PC-9 (cell line): ENCODE measurements around the gene PRICKLE3. TPM values are rescaled to one million over a fixed set of nuclear protein-coding genes. Genes with fewer than 3 reads are reported as not detected.
A peak's percentile ranks its signal among the peaks of the same experiment; 100 is the strongest.

Experiments used
- BruUV-seq: library from RNA; stranded (reverse); fragments of 400-500 nt; replicated peaks from 2 replicates; lab custom pipeline; 2021; lab: Mats Ljungman, UMichigan
- CTCF ChIA-PET: fragments of 300-600 bp; sonication (Branson Sonifier 250); formaldehyde crosslinking; loops from one replicate; lab custom pipeline; 2022; ENCODE audit warnings: antibody characterized with exemption; lab: Charles Lee
- POLR2A ChIA-PET: fragments of 300-600 bp; sonication (Branson Sonifier 250); formaldehyde crosslinking; loops from one replicate; lab custom pipeline; 2022; ENCODE audit warnings: antibody characterized with exemption; ENCODE audit not compliant: unreplicated experiment; lab: Charles Lee
- DNase-seq, 2 experiments: peaks; one replicate each; pipeline versions ENCODE4 v3.0.0 to v3.0.0-alpha.2; 2015 to 2022; ENCODE audit warnings: mixed read lengths in 1 of 2
- H2AFZ ChIP-seq: fragments of 200-600 bp; sonication (generic); 2 replicates; pipeline ENCODE4 v1.8.1; 2017; ENCODE audit warnings: antibody characterized with exemption
- H3F3A ChIP-seq: fragments of 200-600 bp; sonication (generic); 2 replicates; pipeline ENCODE4 v1.8.1; 2017; ENCODE audit warnings: antibody characterized with exemption, mild to moderate bottlenecking, low read depth; ENCODE audit not compliant: insufficient read depth
- H3K27ac ChIP-seq: fragments of 200-600 bp; sonication (generic); 2 replicates; pipeline ENCODE4 v1.6.1; 2016; ENCODE audit warnings: mixed run types
- H3K27me3 ChIP-seq: fragments of 200-600 bp; sonication (generic); 2 replicates; pipeline ENCODE4 v1.6.1; 2016; ENCODE audit warnings: low read depth, mixed run types; ENCODE audit not compliant: insufficient read depth
- H3K36me3 ChIP-seq: fragments of 200-600 bp; sonication (generic); 2 replicates; pipeline ENCODE4 v1.6.1; 2016; ENCODE audit warnings: low read depth, mixed run types
- H3K4me1 ChIP-seq: fragments of 200-600 bp; sonication (generic); replicated peaks from 2 replicates; pipeline ENCODE4 v1.6.1; 2016; ENCODE audit warnings: mixed run types; ENCODE audit not compliant: insufficient read depth
- H3K4me2 ChIP-seq: fragments of 200-600 bp; sonication (generic); 2 replicates; pipeline ENCODE4 v1.6.1; 2017; ENCODE audit warnings: mixed run types
- H3K4me3 ChIP-seq: fragments of 200-600 bp; sonication (generic); 2 replicates; pipeline ENCODE4 v1.6.1; 2016; ENCODE audit warnings: mixed run types
- H3K79me2 ChIP-seq: fragments of 200-600 bp; sonication (generic); 2 replicates; pipeline ENCODE4 v1.6.1; 2017; ENCODE audit warnings: low read depth, mixed run types
- H3K9me2 ChIP-seq: fragments of 200-600 bp; sonication (generic); 2 replicates; pipeline ENCODE4 v1.8.1; 2017; ENCODE audit warnings: mild to moderate bottlenecking; ENCODE audit not compliant: insufficient read depth
- H3K9me3 ChIP-seq: fragments of 200-600 bp; sonication (generic); 2 replicates; pipeline ENCODE4 v1.8.1; 2016; ENCODE audit warnings: low read depth; ENCODE audit not compliant: insufficient read depth
- H4K20me1 ChIP-seq: fragments of 200-600 bp; sonication (generic); 2 replicates; pipeline ENCODE4 v1.8.1; 2017; ENCODE audit not compliant: insufficient read depth
- CTCF ChIP-seq: fragments of 200-600 bp; sonication (generic); conservative IDR thresholded peaks from 2 replicates; pipeline ENCODE4 v1.6.1; 2017; ENCODE audit warnings: mixed run types, antibody characterized with exemption, mild to moderate bottlenecking, moderate library complexity
- EZH2 ChIP-seq: fragments of 200-600 bp; sonication (generic); IDR thresholded peaks from 2 replicates; pipeline ENCODE4 v1.8.0; 2017; ENCODE audit warnings: antibody characterized with exemption, low read depth
- intact Hi-C: fragments of 100-400 bp; cut with micrococcal nuclease; formaldehyde crosslinking; loops from one replicate; pipeline ENCODE4 v1.10.0; 2022; ENCODE audit not compliant: unreplicated experiment
- total RNA-seq: library from RNA; stranded (reverse); gene quantifications from 2 replicates; pipeline ENCODE4 v1.2.3, GENCODE V29; 2021

PRICKLE3 gene
- total RNA-seq, 1 experiment from 2014 or later, result 13.5 TPM

- Histone ChIP-seq H3K4me1 (no peaks in the 10 kb centered on the region), H3K4me2 (no peak within 1 kb of the TSS), H3K36me3 (no peaks in the 10 kb centered on the region), H3K9me2 (no peaks in the 10 kb centered on the region), H2AFZ (no peak within 1 kb of the TSS), H3K27me3 (no peaks in the 10 kb centered on the region), H3K79me2 (no peaks in the 10 kb centered on the region), H3K27ac (no peak within 1 kb of the TSS), H3F3A (no peaks in the 10 kb centered on the region), H3K9me3 (no peaks in the 10 kb centered on the region), H4K20me1 (no peaks in the 10 kb centered on the region), H3K4me3 (no peak within 1 kb of the TSS)
- ChIA-PET CTCF (no interaction called here), POLR2A (no interaction called here)
- no peak for TF ChIP-seq CTCF
- TF ChIP-seq EZH2, result no peak
- DNase-seq, result no peak
- intact Hi-C loops, result no loop called here
- BruUV-seq, result no TSS peak
These were observed 47.0 kb upstream of the PRICKLE3 start, which contains the start of gene CACNA1F for GRCh38 chrX:49233176-49233575. Gene CACNA1F, minus strand, starts transcription at chrX:49233340. Its CDS starts 31 bp downstream, at chrX:49233309.

GRCh38 chrX:49232525-49232924, 46.4 kb upstream of the PRICKLE3 start:
- Histone ChIP-seq H3F3A (no peaks in the 10 kb centered on the region), H3K27me3 (no peaks in the 10 kb centered on the region), H3K4me2 (no peak overlapping the region), H3K4me1 (no peaks in the 10 kb centered on the region), H3K79me2 (no peaks in the 10 kb centered on the region), H3K27ac (no peak overlapping the region), H3K4me3 (no peak overlapping the region), H3K9me2 (no peaks in the 10 kb centered on the region), H3K9me3 (no peaks in the 10 kb centered on the region), H2AFZ (no peak overlapping the region), H4K20me1 (no peaks in the 10 kb centered on the region), H3K36me3 (no peaks in the 10 kb centered on the region)
- DNase-seq, result no peak
- no peak for TF ChIP-seq CTCF
- no peak for TF ChIP-seq EZH2
- POLR2A ChIA-PET, result no interaction called here
- CTCF ChIA-PET, result no interaction called here
- intact Hi-C loops, result no loop called here
- no TSS peak for BruUV-seq

- H3K27ac ChIP-seq, result no peak overlapping the region
- peak overlapping the region; percentile 67 for H3K4me2 ChIP-seq
- TF ChIP-seq EZH2, result no peak
- no peak for TF ChIP-seq CTCF
- intact Hi-C loops, result no loop called here
- no peaks in the 10 kb centered on the region for H3K79me2 ChIP-seq
- no peak for DNase-seq
- H4K20me1 ChIP-seq, result no peaks in the 10 kb centered on the region
- no peaks in the 10 kb centered on the region for H3K9me3 ChIP-seq
- H2AFZ ChIP-seq, result no peak overlapping the region
- H3K4me1 ChIP-seq, result no peaks in the 10 kb centered on the region
- H3K9me2 ChIP-seq, result no peaks in the 10 kb centered on the region
- no TSS peak for BruUV-seq
- ChIA-PET POLR2A (interaction anchor here (0.5 to 0.7 kb wide), 2 partner anchors 37 to 42 kb away, joined by 3 read pairs; no protein-coding TSS in a partner anchor), CTCF (no interaction called here)
- no peaks in the 10 kb centered on the region for H3F3A ChIP-seq
- H3K27me3 ChIP-seq, result no peaks in the 10 kb centered on the region
- no peaks in the 10 kb centered on the region for H3K36me3 ChIP-seq
- H3K4me3 ChIP-seq, result no peak overlapping the region
These were observed 45.3 kb upstream of the PRICKLE3 start for GRCh38 chrX:49231333-49232000.
